Urinary bladder (tissue), 4 donors: ENCODE results near the gene CPA1. TPM values are rescaled to one million over a fixed set of nuclear protein-coding genes. Genes with fewer than 3 reads are reported as not detected.
"Not testable (repeated sequence)": the region's sequence is repeated elsewhere in the genome, so short reads cannot be mapped to it uniquely, and the experiment has no call there.

Source experiments
- DNase-seq: peaks from one replicate; pipeline ENCODE4 v3.0.0-alpha.2; 2015; ENCODE audit errors: extremely low spot score
- H3K27ac ChIP-seq: one replicate; pipeline ENCODE4 v1.5.1; 2013; ENCODE audit warnings: low read depth, mild to moderate bottlenecking, moderate library complexity
- H3K36me3 ChIP-seq: one replicate; pipeline ENCODE4 v1.6.1; 2013; ENCODE audit warnings: mild to moderate bottlenecking, moderate library complexity; ENCODE audit not compliant: insufficient read depth
- H3K4me1 ChIP-seq: one replicate; pipeline ENCODE4 v1.6.1; 2013; ENCODE audit warnings: mild to moderate bottlenecking, moderate library complexity; ENCODE audit not compliant: insufficient read depth
- H3K4me3 ChIP-seq: one replicate; pipeline ENCODE4 v1.5.1; 2013; ENCODE audit warnings: low read depth, low read length
- WGBS: extraction: QIAGEN DNeasy Blood & Tissue Kit; methylation state at CpG from one replicate; pipeline ENCODE4 v1.1.7; 2013; 5-methylcytosine and 5-hydroxymethylcytosine counted together
- polyA plus RNA-seq: library from polyadenylated mRNA; stranded (reverse); fragments of 200-250 nt; gene quantifications from one replicate; pipeline ENCODE4 v1.2.3, GENCODE V29; 2013
- total RNA-seq: library from RNA; depleted of rRNA; stranded (reverse); fragments of >200 nt; gene quantifications from one replicate; pipeline ENCODE4 v1.2.3, GENCODE V29; 2014
- donor health status: healthy with polysubstance abuse.
- donor health status: healthy.

Gene CPA1
- total and polyA plus RNA-seq, 2 donors, result 0.63 to 0.71 TPM

DNA sequence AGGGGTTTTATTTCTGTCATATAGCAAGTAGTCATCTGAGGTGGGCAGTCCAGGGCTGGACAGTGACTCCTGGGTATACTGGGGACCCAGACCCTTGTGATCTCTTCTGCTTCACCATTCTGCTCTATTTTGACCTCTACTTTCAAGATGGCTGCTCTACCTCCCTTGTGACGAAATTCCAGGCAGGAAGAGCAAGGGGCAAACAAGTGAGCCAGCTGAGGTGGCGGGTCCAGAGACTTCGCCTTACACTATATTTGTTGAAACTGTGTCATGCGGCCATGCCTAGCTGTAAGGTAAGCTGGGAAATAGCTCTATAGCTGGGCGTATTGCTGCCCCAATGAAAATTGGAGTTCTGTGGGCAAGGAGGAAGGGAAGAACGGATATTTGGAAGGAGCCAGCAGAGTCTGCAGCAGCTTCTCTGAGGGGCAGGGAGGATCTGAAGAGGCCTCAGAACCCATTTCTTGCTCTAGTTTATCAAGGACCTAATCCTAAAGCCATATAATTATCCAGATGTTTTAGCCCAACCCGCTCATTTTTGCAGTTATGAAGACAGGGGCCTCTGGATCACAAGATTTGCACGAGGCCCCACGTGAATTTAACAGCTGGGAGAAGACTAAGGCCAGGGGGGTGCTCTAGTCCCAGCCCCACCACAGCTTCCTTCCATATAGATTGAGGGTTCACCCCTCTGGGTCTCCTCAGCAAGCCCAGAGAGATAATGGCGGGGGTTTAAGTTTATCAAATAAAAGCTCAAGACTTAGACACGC is 7.7 kb upstream of the CPA1 start:
- no peaks in the 10 kb centered on the region for H3K36me3 ChIP-seq
- H3K4me1 ChIP-seq, result peaks cover 4% of the 10 kb centered on the region
- peak overlapping the region; percentile 91 for H3K27ac ChIP-seq
- DNase-seq, result no peak
- H3K4me3 ChIP-seq, result no peak overlapping the region
- 70% methylated on average over 11 of the region's 11 CpGs for WGBS

DNA sequence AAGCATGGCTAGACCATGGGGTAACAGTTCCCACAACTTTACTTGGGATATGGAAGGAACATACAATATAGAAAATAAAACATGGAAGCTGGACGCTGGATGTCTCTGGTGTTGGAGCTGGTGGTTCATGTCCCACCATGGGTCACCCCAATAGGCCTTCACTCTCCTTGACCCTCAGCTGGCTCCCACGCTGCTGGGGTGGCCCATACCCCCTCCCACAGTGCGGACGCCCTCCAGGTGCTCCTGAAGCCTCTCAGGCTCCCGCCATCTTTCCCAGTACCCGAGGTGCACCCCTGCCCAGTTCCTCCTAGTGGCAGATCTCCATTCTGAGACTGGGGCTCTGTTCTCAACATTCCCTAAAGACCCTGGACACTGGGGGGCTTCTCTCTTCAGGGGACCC is 5.8 kb upstream of the CPA1 start:
- DNase-seq, result no peak
- Histone ChIP-seq H3K36me3 (no peaks in the 10 kb centered on the region), H3K4me3 (no peak overlapping the region), H3K4me1 (peaks cover 2% of the 10 kb centered on the region), H3K27ac (peak overlapping the region; percentile 91)
- WGBS, result 99% methylated on average over 6 of the region's 6 CpGs

DNA sequence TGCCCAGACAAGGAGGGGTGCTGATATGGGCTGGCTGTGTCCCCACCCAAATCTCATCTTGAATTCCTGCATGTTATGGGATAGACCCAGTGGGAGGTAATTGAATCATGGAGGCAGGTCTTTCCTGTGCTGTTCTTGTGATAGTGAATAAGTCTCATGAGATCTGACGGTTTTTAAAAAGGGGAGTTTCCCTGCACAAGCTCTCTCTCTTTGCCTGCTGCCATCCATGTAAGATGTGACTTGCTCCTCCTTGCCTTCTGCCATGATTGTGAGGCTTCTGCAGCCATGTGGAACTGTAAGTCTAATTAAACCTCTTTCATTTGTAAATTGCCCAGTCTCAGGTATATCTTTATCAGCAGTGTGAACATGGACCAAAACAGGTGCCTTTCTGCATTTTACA is 3.8 kb upstream of the CPA1 start:
- H3K36me3 ChIP-seq, DNase-seq, H3K4me3 ChIP-seq, H3K4me1 ChIP-seq, H3K27ac ChIP-seq: not testable (repeated sequence)
- WGBS, result 98% methylated on average over 1 of the region's 1 CpG

DNA sequence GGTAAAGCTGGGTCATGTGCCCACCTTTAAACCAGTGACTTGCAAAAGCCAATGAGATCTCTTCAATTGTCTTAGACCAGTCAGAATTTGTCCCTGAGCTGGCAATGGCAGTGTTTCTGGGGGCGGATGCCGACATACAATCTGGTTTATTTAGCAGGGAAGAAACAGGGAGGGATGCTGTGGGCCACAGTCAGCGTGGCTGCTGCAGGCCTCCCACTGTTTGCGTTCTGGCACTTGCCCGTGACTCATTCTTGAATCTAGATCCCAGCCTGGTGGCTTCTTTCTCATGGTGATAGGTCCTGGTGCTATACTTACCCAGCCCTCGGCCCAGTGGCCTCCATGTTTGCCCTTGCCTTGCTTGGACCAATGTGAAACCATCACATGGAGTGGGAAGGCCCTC is 3.1 kb upstream of the CPA1 start:
- Histone ChIP-seq H3K36me3 (no peaks in the 10 kb centered on the region), H3K4me1 (no peaks in the 10 kb centered on the region), H3K4me3 (no peak overlapping the region), H3K27ac (no peak overlapping the region)
- WGBS, result 85% methylated on average over 6 of the region's 6 CpGs
- no peak for DNase-seq

DNA sequence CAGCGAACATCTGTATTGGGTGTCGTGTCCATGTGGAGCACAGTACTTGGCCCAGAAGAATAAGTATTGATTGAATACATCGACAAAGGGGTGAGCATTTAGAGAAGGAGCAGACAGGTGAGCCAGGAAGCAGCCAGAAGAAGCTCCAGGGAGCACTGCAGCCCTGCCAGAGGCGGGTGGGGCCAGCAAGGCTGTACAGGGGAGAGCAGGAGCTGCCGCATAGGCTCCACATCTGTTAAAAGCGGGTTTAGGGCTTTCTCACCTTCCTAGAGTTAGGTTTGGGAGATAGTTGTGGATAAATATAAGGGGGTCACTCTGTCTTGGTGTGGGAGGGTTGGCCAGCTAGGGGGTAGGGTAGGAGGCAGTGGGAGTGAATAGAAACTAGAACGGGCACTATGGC is 1.3 kb upstream of the CPA1 start:
- Histone ChIP-seq H3K4me1 (no peaks in the 10 kb centered on the region), H3K4me3 (no peak overlapping the region), H3K27ac (no peak overlapping the region), H3K36me3 (no peaks in the 10 kb centered on the region)
- DNase-seq, result no peak
- WGBS, result 91% methylated on average over 7 of the region's 7 CpGs

DNA sequence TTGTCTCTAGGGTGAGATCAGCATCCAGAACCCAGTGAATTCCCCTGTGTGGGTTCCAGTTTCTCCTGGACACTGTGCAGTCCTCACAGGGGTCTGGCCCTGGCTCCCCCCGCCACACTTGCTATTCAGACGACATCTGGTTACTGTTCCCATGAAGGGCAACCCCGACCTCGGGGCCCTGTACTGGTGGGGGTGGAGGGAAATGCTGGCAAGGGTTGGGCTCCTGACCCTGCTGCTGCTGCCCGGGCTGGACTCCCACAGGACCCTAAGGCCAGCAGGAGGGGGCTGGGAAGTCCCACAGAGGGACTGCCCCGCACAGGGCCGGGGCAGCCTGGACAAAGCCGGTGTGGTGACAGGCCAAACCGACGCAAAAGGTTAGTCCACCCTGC is 768 bp upstream of the CPA1 start:
- no peak overlapping the region for H3K4me3 ChIP-seq
- no peaks in the 10 kb centered on the region for H3K4me1 ChIP-seq
- H3K27ac ChIP-seq, result no peak overlapping the region
- WGBS, result 73% methylated on average over 10 of the region's 10 CpGs
- no peak for DNase-seq
- H3K36me3 ChIP-seq, result no peaks in the 10 kb centered on the region

DNA sequence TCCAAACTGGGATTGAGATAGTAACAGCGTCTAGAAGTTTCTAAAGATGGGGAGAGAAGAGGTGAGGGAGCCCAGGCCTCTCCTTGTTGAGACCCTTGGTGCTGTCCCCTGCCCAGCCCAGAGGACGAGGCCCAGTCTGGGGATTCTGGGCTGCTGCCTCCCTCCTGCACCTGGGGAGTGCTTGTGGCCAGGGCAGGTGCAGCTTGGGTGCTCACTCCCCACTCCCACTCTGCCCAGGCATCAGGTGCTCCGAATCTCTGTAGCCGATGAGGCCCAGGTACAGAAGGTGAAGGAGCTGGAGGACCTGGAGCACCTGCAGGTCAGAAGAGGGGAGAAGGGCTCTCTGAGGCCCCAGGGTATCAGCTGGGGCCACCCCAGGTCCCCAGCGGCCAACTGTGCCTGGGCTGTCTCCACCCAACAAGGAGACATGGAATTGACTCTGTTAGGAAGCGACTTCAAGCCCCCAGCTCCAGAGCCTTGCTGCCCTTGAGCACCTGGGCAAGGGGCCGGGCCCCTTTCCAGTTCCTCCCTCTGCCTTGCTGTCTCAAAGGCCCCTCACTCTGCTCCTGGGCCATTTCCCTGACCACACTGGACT is 664 bp downstream of the CPA1 start:
- WGBS, result 94% methylated on average over 7 of the region's 7 CpGs
- Histone ChIP-seq H3K4me3 (no peak overlapping the region), H3K27ac (no peak overlapping the region), H3K4me1 (no peaks in the 10 kb centered on the region), H3K36me3 (no peaks in the 10 kb centered on the region)
- DNase-seq, result no peak

DNA sequence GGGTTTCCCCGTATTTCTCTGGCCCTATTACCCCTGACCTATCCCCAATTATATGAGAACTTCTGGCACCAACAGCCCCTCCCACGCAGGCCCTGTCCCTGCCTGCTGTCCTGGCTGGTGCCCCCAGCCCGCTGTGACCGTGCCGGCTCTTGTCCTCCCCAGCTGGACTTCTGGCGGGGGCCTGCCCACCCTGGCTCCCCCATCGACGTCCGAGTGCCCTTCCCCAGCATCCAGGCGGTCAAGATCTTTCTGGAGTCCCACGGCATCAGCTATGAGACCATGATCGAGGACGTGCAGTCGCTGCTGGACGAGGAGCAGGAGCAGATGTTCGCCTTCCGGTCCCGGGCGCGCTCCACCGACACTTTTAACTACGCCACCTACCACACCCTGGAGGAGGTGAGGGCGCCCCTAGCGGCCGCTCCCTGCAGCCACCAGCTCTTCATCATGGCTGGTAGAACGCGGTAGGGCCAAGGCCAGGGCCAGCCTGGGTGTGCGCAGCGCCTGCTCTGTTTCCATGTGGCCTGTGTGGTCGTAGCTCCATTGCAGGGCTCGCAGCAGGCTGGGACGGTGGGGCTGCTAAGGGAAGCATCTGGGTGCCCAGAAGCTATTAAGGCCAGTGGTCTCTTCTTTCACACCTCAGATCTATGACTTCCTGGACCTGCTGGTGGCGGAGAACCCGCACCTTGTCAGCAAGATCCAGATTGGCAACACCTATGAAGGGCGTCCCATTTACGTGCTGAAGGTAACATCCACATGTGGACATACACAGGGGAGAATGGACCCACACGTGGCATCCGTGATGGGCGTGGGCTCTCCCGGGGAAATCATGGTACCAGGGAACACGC is 1.4 kb downstream of the CPA1 start:
- H3K36me3 ChIP-seq, result no peaks in the 10 kb centered on the region
- H3K27ac ChIP-seq, result no peak overlapping the region
- 94% methylated on average over 41 of the region's 41 CpGs for WGBS
- no peaks in the 10 kb centered on the region for H3K4me1 ChIP-seq
- H3K4me3 ChIP-seq, result no peak overlapping the region
- no peak for DNase-seq

DNA sequence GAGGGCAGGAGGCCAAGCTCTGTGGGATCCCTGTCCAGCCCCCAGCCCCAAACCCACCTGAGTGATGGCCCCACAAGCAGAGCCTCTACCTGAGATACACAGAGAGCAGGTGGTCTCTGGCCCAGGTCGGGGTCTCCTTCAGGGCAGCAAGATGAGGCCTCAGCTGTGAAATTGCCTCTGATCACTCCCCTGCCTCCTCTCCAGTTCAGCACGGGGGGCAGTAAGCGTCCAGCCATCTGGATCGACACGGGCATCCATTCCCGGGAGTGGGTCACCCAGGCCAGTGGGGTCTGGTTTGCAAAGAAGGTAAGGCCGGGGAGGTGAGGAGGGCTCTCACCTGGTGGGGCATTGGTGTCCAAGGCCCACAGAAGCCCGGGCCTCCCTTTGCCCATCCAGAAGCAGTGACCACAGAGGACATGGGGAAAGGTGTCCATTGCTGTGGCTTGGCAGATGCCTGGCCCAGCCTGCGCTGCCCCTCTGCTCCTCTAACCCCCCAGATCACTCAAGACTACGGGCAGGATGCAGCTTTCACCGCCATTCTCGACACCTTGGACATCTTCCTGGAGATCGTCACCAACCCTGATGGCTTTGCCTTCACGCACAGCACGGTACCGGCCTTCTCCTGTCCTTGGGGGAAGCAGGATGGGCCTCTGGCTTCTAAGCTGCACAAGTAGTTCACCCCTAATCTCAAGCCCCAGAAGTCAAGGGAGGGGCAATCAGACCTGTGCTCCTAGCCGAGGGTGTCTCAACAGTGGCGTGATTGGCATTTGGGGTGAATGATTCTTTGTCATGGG is 3.1 kb downstream of the CPA1 start:
- Histone ChIP-seq H3K4me3 (no peak overlapping the region), H3K36me3 (no peaks in the 10 kb centered on the region), H3K4me1 (no peaks in the 10 kb centered on the region), H3K27ac (no peak overlapping the region)
- DNase-seq, result no peak
- 92% methylated on average over 18 of the region's 18 CpGs for WGBS

DNA sequence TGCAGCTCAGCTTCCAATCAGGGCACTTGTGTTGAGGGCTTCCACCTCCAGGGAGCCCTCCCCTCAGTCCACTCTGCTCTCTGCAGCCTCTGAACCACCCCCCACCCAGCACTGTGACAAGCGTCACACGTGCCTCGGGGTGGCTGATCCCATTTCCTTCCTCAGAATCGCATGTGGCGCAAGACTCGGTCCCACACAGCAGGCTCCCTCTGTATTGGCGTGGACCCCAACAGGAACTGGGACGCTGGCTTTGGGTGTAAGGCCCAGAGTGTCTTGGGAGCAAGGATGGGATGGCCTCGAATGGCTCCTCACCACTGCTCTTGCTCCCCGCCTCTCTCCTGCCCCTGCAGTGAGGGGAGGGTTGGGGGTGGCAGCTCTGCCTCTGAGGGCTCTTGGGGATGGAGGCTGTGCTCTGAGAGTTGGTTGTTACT is 4.1 kb downstream of the CPA1 start:
- Histone ChIP-seq H3K27ac (no peak overlapping the region), H3K4me3 (no peak overlapping the region), H3K36me3 (no peaks in the 10 kb centered on the region), H3K4me1 (no peaks in the 10 kb centered on the region)
- WGBS, result 90% methylated on average over 10 of the region's 10 CpGs
- no peak for DNase-seq

DNA sequence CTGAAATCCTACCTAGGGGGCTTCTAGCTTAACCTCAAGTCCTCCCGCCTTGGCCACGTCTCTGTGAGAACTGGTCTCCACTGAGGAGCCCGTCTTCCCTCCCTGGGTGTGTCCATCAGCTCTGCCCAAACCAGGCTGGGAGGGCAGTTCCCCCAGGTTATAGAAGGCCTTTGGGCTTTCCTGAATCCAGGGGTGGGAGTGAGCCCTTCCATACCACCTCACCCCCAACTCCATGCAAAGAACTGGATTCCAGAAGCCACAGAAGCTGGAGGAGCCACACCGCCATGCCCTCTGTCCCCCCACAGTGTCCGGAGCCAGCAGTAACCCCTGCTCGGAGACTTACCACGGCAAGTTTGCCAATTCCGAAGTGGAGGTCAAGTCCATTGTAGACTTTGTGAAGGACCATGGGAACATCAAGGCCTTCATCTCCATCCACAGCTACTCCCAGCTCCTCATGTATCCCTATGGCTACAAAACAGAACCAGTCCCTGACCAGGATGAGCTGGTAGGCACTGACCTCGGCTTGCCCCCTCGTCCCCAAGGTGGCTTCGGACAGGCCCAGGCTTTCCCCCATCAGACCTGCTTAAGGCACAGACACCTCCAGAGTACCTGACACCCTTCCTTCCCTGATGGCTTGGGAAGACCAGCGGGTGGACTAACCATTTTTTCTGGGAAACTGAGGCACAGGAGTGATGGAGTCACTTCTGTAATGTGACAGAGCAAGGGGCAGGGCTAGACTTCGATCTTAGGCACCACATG is 4.7 kb downstream of the CPA1 start:
- DNase-seq, result no peak
- Histone ChIP-seq H3K27ac (no peak overlapping the region), H3K4me1 (no peaks in the 10 kb centered on the region), H3K36me3 (no peaks in the 10 kb centered on the region), H3K4me3 (no peak overlapping the region)
- 96% methylated on average over 13 of the region's 13 CpGs for WGBS

DNA sequence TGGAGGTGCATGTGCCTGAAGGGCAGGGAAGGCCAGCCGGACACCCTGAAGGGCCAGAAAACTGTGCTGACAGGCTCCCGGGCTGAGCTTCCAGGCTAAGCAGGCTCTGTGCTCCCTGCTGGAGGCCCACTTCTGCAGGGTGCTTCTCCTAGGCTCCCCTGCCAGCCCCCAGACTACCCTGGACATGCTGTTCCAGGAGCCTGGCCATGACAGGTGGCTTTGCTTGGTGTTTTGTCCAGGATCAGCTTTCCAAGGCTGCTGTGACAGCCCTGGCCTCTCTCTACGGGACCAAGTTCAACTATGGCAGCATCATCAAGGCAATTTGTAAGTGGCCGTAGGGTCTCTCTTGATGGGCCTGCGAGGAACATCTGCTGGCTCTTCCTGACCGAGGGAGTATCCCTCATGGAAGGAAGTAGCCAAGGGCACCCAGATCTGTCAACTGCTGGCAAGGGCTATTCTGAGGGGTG is 5.3 kb downstream of the CPA1 start:
- Histone ChIP-seq H3K36me3 (no peaks in the 10 kb centered on the region), H3K4me1 (no peaks in the 10 kb centered on the region), H3K27ac (no peak overlapping the region), H3K4me3 (no peak overlapping the region)
- DNase-seq, result no peak
- WGBS, result 97% methylated on average over 6 of the region's 6 CpGs

DNA sequence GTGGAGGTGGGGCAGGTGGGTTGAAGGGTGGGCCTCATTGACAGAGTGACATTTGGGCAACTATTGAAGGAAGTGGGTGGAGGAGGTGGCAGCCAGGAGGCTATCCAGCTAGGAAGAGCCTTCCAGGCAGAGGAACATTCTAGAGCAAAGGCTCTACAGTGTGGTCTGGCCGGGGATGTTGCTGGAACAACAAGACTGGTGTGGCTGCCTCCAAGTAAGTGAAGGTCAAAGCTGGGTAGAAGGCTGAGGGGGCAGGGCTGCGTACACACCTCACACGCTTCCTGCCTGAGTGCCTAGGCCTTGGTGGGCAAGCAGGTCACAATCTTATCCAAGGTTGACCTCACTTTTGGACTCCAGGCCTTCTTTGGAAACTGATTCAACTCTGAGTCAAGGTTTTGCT is 6.6 kb downstream of the CPA1 start:
- Histone ChIP-seq H3K4me3 (no peak overlapping the region), H3K27ac (no peak overlapping the region), H3K36me3 (no peaks in the 10 kb centered on the region), H3K4me1 (no peaks in the 10 kb centered on the region)
- 95% methylated on average over 3 of the region's 3 CpGs for WGBS
- DNase-seq, result no peak
